ENCODE measurements around the gene TBC1D14. TPM values are rescaled to one million over a fixed set of nuclear protein-coding genes. Genes with fewer than 3 reads are reported as not detected.

Gene TBC1D14
- total and polyA plus RNA-seq, 4 donors: 15.1 to 60.1 (median 46.4) TPM

DNA sequence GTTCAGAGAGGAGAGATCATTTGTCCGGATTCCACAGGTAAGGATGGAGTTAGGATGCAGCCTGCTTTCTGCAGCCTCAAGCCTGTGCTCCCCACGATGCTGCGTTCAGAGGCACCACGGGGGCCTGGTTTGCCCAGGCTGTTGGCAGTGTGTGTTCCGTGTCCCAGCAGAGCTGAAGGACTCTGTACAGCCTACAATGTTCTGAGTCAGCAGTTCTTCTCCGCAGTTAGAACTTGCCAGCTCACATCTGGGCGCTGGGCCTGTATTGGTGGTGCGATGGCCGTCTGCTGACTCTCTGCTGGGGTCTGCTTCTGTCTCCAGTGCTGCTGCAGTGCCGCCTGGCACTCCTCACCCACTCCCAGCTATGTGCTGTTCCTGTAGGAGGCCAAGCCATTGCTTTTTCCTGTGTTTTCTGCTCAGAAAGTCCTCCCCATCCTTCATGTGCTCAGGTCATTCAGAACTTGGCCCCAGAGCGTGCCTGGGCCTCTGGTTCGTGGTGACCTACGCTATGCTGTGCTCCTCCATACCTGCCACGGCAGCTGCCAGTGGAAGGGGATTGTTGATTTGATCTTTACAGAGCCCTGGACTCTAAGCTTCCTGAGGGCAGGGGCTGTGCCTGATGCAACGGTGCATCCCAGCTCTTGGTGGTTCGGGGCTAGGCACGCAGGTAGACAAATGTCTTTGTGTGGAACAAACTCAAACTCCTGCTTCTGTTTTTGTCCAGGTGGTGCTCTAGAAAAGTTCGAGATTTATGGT, 91.0 kb downstream of the TBC1D14 start:
- Histone ChIP-seq H3K27ac (ENCODE audit: low read depth in 1 of 2, low read length in 1 of 2) (no peak overlapping the region), H3K36me3 (ENCODE audit: control insufficient read depth in 4 of 4, insufficient read depth in 4 of 4, low read length in 4 of 4) (peaks cover 4 to 46% (median 32%) of the 10 kb centered on the region in 4 donors), H3K27me3 (ENCODE audit: control insufficient read depth in 3 of 3, insufficient read depth in 3 of 3, low read length in 2 of 3) (no peaks in the 10 kb centered on the region), H3K9me3 (ENCODE audit: control insufficient read depth in 4 of 4, insufficient read depth in 3 of 4, low read length in 3 of 4) (no peaks in the 10 kb centered on the region), H3K4me3 (no peak overlapping the region), H3K9ac (ENCODE audit: insufficient read depth in 1 of 2, low read length in 2 of 2) (no peak overlapping the region), H3K4me1 (ENCODE audit: control insufficient read depth in 5 of 5, insufficient read depth in 5 of 5, low read length in 5 of 5) (no peaks in the 10 kb centered on the region)
- ATAC-seq (ENCODE audit: insufficient read depth, low FRiP score) (no peak), DNase-seq (no peak)
- 96 to 97% methylated on average over 18 of the region's 18 CpGs for WGBS, 2 donors
- TF ChIP-seq, protein P1, sequence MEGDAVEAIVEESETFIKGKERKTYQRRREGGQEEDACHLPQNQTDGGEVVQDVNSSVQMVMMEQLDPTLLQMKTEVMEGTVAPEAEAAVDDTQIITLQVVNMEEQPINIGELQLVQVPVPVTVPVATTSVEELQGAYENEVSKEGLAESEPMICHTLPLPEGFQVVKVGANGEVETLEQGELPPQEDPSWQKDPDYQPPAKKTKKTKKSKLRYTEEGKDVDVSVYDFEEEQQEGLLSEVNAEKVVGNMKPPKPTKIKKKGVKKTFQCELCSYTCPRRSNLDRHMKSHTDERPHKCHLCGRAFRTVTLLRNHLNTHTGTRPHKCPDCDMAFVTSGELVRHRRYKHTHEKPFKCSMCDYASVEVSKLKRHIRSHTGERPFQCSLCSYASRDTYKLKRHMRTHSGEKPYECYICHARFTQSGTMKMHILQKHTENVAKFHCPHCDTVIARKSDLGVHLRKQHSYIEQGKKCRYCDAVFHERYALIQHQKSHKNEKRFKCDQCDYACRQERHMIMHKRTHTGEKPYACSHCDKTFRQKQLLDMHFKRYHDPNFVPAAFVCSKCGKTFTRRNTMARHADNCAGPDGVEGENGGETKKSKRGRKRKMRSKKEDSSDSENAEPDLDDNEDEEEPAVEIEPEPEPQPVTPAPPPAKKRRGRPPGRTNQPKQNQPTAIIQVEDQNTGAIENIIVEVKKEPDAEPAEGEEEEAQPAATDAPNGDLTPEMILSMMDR (IDR thresholded peaks at IDR 0.05; ENCODE audit: control extremely low read depth, extremely low read depth): no peak

DNA sequence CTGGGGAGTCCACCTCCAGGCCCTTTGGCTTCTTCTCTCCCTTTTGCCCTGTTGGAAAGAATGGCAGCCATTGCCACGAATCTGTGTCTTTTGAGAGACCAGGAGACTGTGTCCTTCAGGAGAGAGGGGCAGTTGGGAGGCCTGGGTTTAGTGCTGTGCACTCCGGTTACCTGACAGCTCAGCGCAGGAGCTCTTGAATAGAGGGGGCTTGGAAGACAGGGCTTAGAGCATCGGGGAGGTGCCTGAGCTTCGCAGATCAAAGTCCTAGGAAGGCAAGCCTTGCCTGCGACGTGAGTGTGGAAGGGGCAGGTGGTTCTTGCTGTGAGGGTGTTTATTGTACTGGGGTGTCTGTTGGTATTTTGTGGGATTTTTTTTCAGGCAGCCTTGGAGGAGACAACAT, 91.6 kb downstream of the TBC1D14 start:
- peaks cover 4 to 46% (median 34%) of the 10 kb centered on the region in 4 donors for H3K36me3 ChIP-seq (ENCODE audit: control insufficient read depth in 4 of 4, insufficient read depth in 4 of 4, low read length in 4 of 4)
- no peak overlapping the region for H3K4me3 ChIP-seq
- no peaks in the 10 kb centered on the region for H3K9me3 ChIP-seq (ENCODE audit: control insufficient read depth in 4 of 4, insufficient read depth in 3 of 4, low read length in 3 of 4)
- H3K27me3 ChIP-seq (ENCODE audit: control insufficient read depth in 3 of 3, insufficient read depth in 3 of 3, low read length in 2 of 3): no peaks in the 10 kb centered on the region
- ATAC-seq (ENCODE audit: insufficient read depth, low FRiP score) (no peak), DNase-seq (no peak)
- H3K4me1 ChIP-seq (ENCODE audit: control insufficient read depth in 5 of 5, insufficient read depth in 5 of 5, low read length in 5 of 5): no peaks in the 10 kb centered on the region
- TF ChIP-seq, protein P1 (IDR thresholded peaks at IDR 0.05; ENCODE audit: control extremely low read depth, extremely low read depth): no peak
- 97 to 99% methylated on average over 7 of the region's 7 CpGs for WGBS, 2 donors
- H3K27ac ChIP-seq (ENCODE audit: low read depth in 1 of 2, low read length in 1 of 2): no peak overlapping the region
- no peak overlapping the region for H3K9ac ChIP-seq (ENCODE audit: insufficient read depth in 1 of 2, low read length in 2 of 2)

DNA sequence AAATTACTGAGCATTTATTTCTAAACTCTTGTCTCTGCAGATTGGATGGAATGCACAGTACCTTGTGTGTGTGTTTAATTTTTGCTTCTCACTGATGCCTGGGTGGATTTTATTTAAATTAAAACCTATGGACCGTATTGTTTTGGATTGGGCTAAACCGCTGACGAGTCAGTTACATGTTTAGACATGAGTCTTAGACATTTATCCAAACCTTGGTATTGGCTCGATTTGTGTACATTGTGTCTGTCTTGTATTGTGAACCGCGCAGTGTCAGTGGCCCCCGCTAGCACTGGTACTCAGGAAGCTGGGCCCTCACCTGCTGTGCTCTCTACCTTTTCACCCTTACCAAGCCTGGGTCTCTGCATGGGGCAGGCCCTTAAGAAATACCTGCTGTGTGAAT, 92.7 kb downstream of the TBC1D14 start:
- TF ChIP-seq, protein P1 (IDR thresholded peaks at IDR 0.05; ENCODE audit: control extremely low read depth, extremely low read depth): no peak
- DNase-seq: no peak
- Histone ChIP-seq H3K27me3 (ENCODE audit: control insufficient read depth in 3 of 3, insufficient read depth in 3 of 3, low read length in 2 of 3) (no peaks in the 10 kb centered on the region), H3K9me3 (ENCODE audit: control insufficient read depth in 4 of 4, insufficient read depth in 3 of 4, low read length in 3 of 4) (no peaks in the 10 kb centered on the region), H3K9ac (ENCODE audit: insufficient read depth in 1 of 2, low read length in 2 of 2) (no peak overlapping the region), H3K4me3 (no peak overlapping the region), H3K36me3 (ENCODE audit: control insufficient read depth in 4 of 4, insufficient read depth in 4 of 4, low read length in 4 of 4) (peaks cover 4 to 48% (median 34%) of the 10 kb centered on the region in 4 donors), H3K27ac (ENCODE audit: low read depth in 1 of 2, low read length in 1 of 2) (no peak overlapping the region), H3K4me1 (ENCODE audit: control insufficient read depth in 5 of 5, insufficient read depth in 5 of 5, low read length in 5 of 5) (no peaks in the 10 kb centered on the region)
- ATAC-seq (ENCODE audit: insufficient read depth, low FRiP score): no peak
- WGBS, 2 donors: 96 to 97% methylated on average over 7 of the region's 7 CpGs

Data from lung (tissue), 12 donors.